ENCODE results near the gene CD46. TPM values are rescaled to one million over a fixed set of nuclear protein-coding genes. Genes with fewer than 3 reads are reported as not detected.

The CD46 gene
- total and polyA plus RNA-seq, 10 of the 15 experiments (the other 5 are each of a cell fraction or from before 2014, with no cell fraction given): 61.1 to 198 (median 81.4) TPM

GRCh38 chr1:207702317-207702716 is 49.5 kb upstream of the CD46 start:
- ChIA-PET SMC1A (ENCODE audit: uncharacterized antibody, unreplicated experiment) (no interaction called here), RAD21 (ENCODE audit: unreplicated experiment) (no interaction called here), POLR2A (no interaction called here), CTCF (interaction anchor here (0.9 to 1.8 kb wide), 5 partner anchors 10 to 242 kb away, joined by 3 to 12 read pairs (median 3); no protein-coding TSS in a partner anchor)
- no peak for FAIRE-seq
- no peak overlapping the region for H3K4me3 ChIP-seq
- DNase-seq (ENCODE audit: low read depth, low spot score): no peak
- H3K9ac ChIP-seq (ENCODE audit: control insufficient read depth, insufficient read depth, low read length): no peak overlapping the region
- WGBS (ENCODE audit: insufficient coverage, insufficient replicate concordance, low lambda C conversion rate, missing lambda C conversion rate): 53% methylated on average over 1 of the region's 1 CpG
- no peaks in the 10 kb centered on the region for H3K27me3 ChIP-seq (replicated peaks in 1 of 2; ENCODE audit: control insufficient read depth in 2 of 2, insufficient read depth in 2 of 2, low read length in 1 of 2)
- in situ Hi-C loops (cut with MboI) (no loop called here), intact Hi-C loops (cut with micrococcal nuclease; ENCODE audit: unreplicated experiment) (no loop called here)
- no peaks in the 10 kb centered on the region for H3K4me1 ChIP-seq (ENCODE audit: control insufficient read depth, insufficient read depth, low read length)
- H2AFZ ChIP-seq (ENCODE audit: control insufficient read depth, low read depth, low read length): no peak overlapping the region
- no TSS peak for BruUV-seq (replicated peaks)
- ATAC-seq: no peak
- TF ChIP-seq E2F4 (IDR thresholded peaks at IDR 0.05; ENCODE audit: low read depth, low read length): no peak
- TF ChIP-seq YBX1 (IDR thresholded peaks at IDR 0.05): no peak
- no peak for TF ChIP-seq ESRRA (IDR thresholded peaks at IDR 0.05; ENCODE audit: low read length)
- TF ChIP-seq TCF12 (IDR thresholded peaks at IDR 0.05; ENCODE audit: low read depth, low read length): no peak
- TF ChIP-seq RBBP5 (conservative IDR thresholded peaks at IDR 0.05): no peak
- TF ChIP-seq JUNB (IDR thresholded peaks at IDR 0.05): no peak
- no peaks in the 10 kb centered on the region for H3K9me3 ChIP-seq (replicated peaks; ENCODE audit: control insufficient read depth, insufficient read depth, low read length)
- H3K4me2 ChIP-seq (ENCODE audit: control insufficient read depth, insufficient read depth): no peak overlapping the region
- no peak overlapping the region for H3K27ac ChIP-seq (ENCODE audit: control insufficient read depth, insufficient read depth)
- H3K79me2 ChIP-seq (ENCODE audit: control insufficient read depth, insufficient read depth, low read length): no peaks in the 10 kb centered on the region
- no peaks in the 10 kb centered on the region for H4K20me1 ChIP-seq (ENCODE audit: control insufficient read depth, insufficient read depth)
- no peaks in the 10 kb centered on the region for H3K36me3 ChIP-seq (ENCODE audit: control insufficient read depth in 2 of 2, insufficient read depth in 2 of 2, low read length in 1 of 2)

GRCh38 chr1:207703712-207704111 is 48.1 kb upstream of the CD46 start:
- RAD21 ChIA-PET (ENCODE audit: unreplicated experiment): no interaction called here
- H4K20me1 ChIP-seq (ENCODE audit: control insufficient read depth, insufficient read depth): no peaks in the 10 kb centered on the region
- DNase-seq (ENCODE audit: low read depth, low spot score) (no peak), FAIRE-seq (no peak), ATAC-seq (no peak)
- SMC1A ChIA-PET (ENCODE audit: uncharacterized antibody, unreplicated experiment): interaction anchor here (1.0 to 1.2 kb wide), 2 partner anchors 93 to 94 kb away, joined by 3 to 6 read pairs; no protein-coding TSS in a partner anchor
- no peak overlapping the region for H3K9ac ChIP-seq (ENCODE audit: control insufficient read depth, insufficient read depth, low read length)
- no peaks in the 10 kb centered on the region for H3K27me3 ChIP-seq (replicated peaks in 1 of 2; ENCODE audit: control insufficient read depth in 2 of 2, insufficient read depth in 2 of 2, low read length in 1 of 2)
- TF ChIP-seq SIN3A (IDR thresholded peaks at IDR 0.05; ENCODE audit: low read depth, low read length) (no peak), ASH2L (IDR thresholded peaks at IDR 0.05; ENCODE audit: borderline replicate concordance, low read depth) (no peak), PBX3 (IDR thresholded peaks at IDR 0.05; ENCODE audit: insufficient replicate concordance, low read depth, low read length) (no peak), EGR1 (IDR thresholded peaks at IDR 0.05; ENCODE audit: borderline replicate concordance in 1 of 2, low read depth in 2 of 2, low read length in 2 of 2) (no peak), CHD2 (IDR thresholded peaks at IDR 0.05; ENCODE audit: borderline replicate concordance, low read depth, low read length) (no peak), SREBF1 (IDR thresholded peaks at IDR 0.05; ENCODE audit: low read length) (no peak), FOS (IDR thresholded peaks at IDR 0.05; ENCODE audit: borderline replicate concordance, extremely low read depth, insufficient read length) (no peak), ZNF622 (IDR thresholded peaks at IDR 0.05) (no peak)
- WGBS (ENCODE audit: insufficient coverage, insufficient replicate concordance, low lambda C conversion rate, missing lambda C conversion rate): 71% methylated on average over 5 of the region's 5 CpGs
- H2AFZ ChIP-seq (ENCODE audit: control insufficient read depth, low read depth, low read length): no peak overlapping the region
- POLR2A ChIA-PET: no interaction called here
- H3K4me3 ChIP-seq: no peak overlapping the region
- no peaks in the 10 kb centered on the region for H3K4me1 ChIP-seq (ENCODE audit: control insufficient read depth, insufficient read depth, low read length)
- no peaks in the 10 kb centered on the region for H3K79me2 ChIP-seq (ENCODE audit: control insufficient read depth, insufficient read depth, low read length)
- no peak overlapping the region for H3K4me2 ChIP-seq (ENCODE audit: control insufficient read depth, insufficient read depth)
- intact Hi-C loops (cut with micrococcal nuclease; ENCODE audit: unreplicated experiment): no loop called here
- no peaks in the 10 kb centered on the region for H3K9me3 ChIP-seq (replicated peaks; ENCODE audit: control insufficient read depth, insufficient read depth, low read length)
- no peaks in the 10 kb centered on the region for H3K36me3 ChIP-seq (ENCODE audit: control insufficient read depth in 2 of 2, insufficient read depth in 2 of 2, low read length in 1 of 2)
- H3K27ac ChIP-seq (ENCODE audit: control insufficient read depth, insufficient read depth): no peak overlapping the region
- in situ Hi-C loops (cut with MboI): no loop called here
- BruUV-seq (replicated peaks): no TSS peak
- CTCF ChIA-PET: interaction anchor here (1.6 to 1.8 kb wide), 2 partner anchors 12 to 93 kb away, joined by 4 to 12 read pairs; no protein-coding TSS in a partner anchor
